A172 (cell line): ENCODE results near the gene AP1G2. TPM values are rescaled to one million over a fixed set of nuclear protein-coding genes. Genes with fewer than 3 reads are reported as not detected.

Source experiments
- DNase-seq: peaks from one replicate; pipeline ENCODE4 v3.0.0-alpha.2; 2015; ENCODE audit warnings: low spot score
- total RNA-seq: library from RNA; depleted of rRNA; stranded (reverse); fragments of >200 nt; shearing (Covaris generic); gene quantifications from 2 replicates; pipeline ENCODE4 v1.2.3, GENCODE V29; 2014

The AP1G2 gene
- total RNA-seq, 1 experiment from 2014 or later = 16.6 TPM

DNA sequence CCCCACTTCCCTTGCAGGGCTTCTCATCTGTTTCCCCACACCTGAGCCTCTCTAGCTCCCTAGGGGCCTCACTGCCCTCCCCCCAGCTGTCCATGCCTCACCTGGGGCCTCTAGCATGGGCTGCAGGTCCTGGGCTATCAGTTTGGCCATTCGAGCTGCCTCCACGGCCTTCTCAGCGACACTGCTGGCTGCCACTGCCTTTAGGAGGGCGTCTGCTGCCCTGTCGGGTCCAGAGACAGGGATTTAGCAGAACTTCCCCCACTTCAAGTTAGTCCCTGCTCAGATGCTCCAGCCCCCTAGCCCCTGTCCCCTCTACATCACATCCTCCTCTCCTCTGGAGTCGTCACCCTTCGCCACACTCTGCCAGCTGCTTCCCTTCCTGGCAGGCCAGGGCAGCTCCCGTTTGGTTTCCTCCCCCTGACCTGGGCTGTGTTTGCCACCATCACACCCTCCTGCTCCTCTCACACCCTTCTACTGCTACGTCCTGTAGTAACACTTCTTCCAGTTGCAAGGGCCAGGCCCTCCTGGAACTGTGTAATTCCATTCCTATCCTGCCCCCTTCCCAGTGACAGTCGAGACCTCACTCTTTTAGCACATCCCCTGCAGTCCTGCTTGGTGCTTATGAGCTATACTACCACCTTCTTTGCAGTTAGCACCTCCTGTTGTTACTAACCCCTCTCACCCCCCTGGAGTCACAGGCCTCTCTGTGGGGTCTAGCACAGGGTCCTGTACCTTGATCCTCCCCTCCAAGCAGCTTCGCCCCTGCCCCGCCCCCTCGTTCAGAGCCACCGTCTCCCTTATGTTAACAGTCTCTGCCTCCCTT, 4.3 kb upstream of the AP1G2 start:
- DNase-seq = no peak

DNA sequence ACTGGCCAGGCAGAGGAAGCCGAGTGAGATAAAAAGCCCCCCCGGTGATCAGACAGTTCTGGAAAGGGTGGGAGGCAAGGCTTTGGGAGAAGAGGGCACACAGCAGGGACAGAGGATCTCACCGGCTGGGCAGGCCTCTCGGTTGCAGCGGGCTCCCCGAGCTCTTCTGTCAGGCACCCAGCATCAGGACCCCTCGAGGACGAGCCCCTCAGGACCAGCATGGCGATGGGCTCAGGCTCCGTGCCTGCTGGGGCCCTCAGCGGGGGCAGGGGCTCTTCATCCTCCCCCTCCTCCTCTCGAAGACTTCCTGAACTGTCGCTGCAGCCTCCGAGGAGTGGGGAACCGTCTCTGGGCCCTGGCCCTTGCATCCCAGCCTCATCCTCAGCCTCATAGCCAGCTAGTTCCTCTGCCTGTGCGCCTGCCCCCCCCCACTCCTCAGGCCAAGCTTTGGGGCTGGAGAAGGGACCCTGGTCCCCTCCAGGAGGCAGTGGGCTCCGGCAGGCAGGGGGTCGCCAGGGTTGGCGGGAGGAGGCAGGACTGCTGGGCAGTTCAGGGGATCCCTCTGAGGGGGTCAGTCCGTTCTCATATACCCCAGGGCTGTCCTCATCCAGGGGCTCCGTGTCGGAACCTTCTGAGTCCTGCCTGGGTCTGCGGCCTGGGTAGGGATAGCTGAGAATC, 3.4 kb upstream of the AP1G2 start:
- no peak for DNase-seq

DNA sequence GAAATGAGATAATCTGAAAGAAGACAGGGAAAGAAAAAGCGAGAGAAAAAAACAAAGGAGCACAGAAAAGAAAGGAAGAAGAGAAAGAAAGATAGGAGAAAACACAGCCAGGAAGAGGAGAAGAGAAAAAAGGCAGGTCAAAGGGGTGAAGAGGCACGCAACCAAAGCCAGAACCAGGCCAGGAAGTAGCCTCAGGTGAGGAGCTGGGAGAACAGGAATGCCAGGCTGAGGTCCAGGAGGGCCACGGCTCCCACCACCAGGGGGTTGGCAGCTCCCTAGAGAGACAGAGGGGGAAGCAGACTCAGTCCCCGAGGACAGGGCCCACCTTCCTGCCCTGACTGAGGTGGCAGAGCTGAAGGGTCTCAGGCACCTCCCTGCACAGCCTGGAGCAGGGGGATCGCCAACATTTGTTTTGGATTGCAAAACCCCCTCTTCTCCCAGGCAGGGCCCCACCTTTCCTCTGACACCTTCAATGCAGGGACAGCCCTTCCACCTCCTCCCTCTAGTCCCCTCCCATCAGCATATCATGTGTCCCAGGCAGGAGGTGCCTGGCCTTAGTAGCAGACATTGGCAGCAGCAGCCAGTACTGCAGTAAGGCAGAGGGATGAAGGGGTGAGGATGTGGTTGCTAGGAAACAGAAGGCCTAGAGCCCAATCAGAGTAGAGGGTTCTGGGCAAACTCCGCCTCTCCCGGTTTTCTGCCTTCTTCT, 2.0 kb upstream of the AP1G2 start:
- DNase-seq = peak; percentile 32

DNA sequence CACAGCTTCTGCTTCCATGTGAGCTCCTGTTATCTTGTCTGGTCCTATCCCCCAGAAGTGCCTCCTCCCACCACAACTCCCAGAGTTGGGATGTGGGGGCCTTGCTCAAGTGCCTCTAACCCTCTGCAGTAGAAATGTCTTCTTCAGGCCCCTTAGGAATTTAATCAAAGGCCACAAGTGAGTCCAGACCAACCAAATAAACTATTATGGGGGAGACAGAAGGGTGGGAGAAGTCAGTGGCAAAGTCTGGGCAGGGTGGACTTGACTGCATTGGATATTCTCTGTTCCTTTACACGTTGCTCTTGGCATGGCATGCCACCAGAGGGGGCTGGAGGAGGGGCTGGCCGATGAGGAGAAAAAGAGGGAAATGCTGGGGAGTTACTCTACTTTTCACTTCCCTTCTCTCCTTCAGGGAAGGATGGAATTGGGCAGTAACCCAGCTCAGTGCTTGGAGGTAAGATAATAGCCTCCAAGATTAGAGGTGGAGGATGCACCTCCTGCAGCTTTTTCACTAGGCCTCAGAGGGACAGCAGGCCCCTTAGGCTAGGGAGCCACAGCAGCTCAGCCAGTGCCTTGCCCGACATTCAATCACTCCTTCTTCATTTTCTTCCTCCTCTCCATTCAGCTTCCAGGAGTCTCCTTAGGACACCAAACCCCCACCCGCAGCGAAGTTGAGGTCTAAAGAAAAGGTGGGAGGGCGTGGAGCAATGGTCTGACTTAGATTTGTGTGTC, 1.2 kb upstream of the AP1G2 start:
- no peak for DNase-seq

DNA sequence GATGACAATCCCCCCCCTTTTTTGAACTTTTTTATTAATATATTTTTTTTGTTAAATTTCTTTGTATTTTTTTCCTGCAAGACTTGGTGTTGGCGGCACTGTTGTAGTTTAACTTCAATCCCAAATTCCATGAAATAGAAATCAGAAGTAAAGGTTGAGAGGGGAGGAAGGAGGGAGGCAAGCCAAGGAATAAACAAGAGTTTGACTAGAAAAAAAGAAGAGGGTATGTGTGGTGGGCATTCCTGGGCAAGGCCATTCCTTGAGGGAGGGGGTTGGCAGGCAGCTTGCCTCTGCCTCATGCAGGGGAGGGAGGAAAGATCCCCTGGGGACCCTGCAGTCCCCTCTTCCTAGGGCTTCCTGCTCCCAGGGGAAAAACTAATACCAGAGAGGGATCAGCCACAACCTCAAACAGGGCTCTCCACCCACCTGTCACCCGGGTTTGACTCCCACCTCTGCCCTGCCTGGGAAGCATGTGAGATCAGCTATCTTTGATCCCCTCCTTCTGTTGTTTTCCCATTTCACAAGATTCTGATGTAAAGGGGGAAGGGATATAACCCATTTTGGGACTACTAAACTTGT, 519 bp upstream of the AP1G2 start:
- no peak for DNase-seq

DNA sequence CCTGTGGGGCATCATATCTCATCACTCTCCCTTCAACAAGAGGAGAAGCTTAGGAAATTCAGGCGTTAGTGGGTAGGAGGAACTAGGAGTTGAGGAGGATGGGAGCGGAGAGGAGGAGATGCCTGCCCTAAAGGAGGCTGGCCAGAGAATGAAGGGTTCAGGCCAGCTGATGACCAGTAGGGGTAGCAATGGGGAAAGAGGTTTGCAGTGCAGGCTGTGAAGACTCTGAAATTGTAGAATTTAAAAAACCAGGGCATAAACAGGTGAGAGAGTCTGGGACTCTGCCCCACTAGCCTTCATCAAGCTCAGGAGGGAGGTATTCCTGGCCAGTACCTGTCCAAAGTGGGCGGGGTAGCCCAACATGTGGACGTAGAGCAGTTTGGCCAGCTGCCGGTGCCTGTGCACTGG, 809 bp downstream of the AP1G2 start:
- DNase-seq = no peak

DNA sequence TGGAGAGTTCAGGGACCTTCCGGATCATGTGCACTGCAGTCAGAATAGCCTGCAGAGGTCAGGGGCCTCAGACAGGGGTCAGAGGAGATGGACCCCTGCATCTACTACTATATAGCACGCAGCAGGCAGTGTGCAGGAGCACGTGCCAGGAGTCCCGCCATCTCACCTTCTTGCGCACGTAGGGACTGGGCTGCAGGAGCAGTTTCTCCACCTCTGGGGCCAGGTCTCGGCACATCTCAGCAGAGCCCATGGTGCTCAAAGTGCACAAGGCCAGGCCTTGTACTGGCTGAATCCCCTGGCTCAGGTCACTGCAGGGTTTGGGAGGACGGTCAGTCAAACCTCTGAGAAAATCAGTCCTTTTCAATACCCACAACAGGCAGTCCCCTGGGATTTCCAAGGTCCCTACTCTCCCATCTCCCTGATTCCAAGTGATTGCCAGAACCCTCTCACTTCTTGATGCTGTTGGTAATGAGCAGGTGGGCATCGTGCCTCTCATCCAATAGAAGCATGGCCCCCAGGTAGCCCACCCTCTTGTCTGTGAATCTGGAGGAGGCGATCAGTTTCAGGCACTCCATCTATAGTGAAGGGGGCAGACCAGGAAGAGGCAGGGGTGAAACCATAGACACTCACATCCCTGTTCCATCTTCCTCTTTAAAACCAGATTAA, 1.3 kb downstream of the AP1G2 start:
- DNase-seq = no peak

DNA sequence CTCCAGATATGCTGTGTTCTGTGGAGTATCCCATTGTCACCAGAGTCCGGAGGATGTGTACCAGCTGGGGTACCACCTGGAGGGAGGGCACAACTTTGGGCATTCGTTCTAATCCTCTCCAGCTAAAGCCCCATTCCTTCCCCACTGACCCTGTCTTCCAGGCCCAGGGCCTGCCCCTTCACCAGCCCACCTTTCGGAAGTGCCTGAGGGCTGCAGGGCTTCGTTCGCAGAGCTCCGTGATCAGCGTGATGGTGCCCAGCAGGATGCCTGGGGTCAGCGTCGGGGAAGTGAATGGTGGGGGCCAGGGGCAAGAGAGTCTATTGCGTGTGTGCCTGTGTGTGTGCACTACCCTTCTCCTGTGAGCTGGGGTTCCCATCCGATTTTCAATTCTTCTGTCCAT, 2.0 kb downstream of the AP1G2 start:
- no peak for DNase-seq

DNA sequence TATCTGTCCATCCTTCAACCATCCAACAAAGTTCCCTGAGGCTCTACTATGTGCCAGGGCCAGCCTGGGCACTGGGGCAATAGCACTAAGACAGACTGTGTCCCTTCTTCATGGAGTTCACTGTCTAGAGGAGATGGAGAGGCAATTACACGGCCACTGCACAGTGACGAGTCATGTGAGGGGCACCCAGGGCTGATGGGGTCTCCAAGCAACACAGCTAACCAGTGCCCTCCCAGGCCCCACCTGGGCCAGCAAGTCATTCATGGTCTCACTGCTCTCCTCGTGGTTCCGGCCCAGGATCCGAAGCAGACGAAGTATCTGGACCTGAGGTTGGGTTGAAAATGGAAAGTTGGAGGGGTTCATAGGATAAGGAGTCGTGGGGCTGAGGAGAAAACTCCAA, 2.7 kb downstream of the AP1G2 start:
- no peak for DNase-seq

DNA sequence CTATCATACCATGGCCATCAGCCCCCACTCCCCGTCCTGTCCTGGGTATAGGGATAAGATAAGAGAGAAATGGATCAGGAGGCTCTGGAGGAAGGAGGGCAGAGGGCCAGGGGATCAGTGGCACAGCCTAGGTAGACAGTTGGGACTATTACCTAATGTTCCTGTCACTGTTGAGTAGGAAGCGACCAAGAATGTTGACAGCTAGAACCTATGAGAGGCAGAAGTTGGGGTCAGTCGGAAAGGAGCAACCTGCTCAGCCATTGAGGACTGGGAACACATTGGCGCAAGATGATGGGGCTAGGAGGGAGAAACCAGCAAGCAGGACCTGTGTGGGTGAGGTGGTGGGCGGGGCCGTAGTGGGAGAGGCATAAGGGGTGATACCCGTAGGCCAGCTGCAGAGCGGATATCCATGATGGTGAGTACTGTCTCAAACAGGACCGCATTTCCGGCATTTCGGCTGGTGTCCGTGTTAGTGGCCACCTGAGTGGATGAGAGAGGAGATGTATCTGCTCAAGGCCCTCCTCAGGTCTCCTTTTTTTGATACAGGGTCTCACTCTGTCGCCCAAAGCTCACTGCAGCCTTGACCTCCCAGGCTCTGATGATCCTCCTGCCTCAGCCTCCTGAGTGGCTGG, 3.3 kb downstream of the AP1G2 start:
- no peak for DNase-seq

DNA sequence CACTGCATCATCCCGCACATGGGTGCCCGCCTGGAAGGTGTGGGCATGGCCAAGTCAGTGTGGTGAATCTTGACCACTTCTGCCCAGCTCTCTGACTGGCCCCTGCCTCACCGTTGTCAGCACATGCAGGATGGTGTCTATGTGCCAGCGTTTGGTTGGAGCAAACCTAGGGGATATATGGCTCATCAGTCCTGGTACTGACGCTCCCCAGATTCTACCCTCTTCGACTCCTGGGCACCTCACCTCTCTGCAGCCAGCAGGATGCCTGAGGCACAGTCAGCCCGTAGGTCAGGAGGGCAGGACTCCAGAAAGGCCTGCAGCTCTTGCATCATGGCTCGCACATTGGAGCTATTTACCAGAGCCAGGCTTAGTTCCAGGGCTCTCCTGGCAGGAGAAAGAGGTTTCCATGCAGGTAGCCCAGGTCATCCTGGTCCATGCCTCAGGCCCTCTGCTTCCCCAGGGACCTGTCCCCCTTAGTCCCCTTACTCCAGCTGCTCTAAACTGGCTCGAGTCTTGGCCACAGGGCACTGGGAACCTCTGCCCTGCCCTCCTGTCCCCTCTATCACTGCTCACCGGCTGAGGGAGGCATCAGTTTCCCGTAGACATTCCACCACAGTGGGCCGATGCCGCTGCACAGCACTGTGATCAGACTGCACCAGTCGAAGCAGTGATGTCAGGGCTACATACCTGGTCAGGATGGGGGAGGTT, 4.0 kb downstream of the AP1G2 start:
- DNase-seq = no peak

DNA sequence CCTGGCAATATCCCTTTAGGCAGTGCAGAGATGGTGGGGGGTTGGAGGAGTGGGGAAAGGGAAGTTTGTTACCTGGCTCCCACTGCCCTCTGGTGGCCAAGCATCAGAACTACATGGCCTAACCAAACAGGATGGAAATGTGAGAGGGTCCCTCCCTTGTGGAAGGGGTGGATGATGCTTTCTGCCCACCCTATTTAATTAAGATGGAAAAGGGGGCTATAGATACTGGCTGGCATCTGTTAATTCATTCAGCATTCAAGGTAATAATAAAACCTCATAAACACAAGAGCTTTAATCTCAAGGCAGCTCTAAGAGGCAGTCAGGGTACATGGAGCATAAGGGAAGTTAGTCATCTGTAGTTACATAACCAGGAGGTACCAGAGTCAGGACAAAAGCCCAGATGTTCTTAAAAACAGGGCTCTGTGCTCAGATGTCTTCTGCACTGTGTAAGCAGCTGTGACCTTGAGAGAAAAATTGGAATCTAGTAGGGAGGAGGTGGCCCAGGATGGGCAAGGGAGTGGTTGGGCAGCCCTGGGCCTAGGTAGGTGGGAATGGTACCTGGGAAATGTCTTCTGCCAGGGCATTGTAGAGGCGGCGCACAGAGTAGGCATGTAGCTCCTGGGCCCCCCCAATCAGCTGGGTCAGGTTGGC, 4.6 kb downstream of the AP1G2 start:
- DNase-seq = peak; percentile 33

DNA sequence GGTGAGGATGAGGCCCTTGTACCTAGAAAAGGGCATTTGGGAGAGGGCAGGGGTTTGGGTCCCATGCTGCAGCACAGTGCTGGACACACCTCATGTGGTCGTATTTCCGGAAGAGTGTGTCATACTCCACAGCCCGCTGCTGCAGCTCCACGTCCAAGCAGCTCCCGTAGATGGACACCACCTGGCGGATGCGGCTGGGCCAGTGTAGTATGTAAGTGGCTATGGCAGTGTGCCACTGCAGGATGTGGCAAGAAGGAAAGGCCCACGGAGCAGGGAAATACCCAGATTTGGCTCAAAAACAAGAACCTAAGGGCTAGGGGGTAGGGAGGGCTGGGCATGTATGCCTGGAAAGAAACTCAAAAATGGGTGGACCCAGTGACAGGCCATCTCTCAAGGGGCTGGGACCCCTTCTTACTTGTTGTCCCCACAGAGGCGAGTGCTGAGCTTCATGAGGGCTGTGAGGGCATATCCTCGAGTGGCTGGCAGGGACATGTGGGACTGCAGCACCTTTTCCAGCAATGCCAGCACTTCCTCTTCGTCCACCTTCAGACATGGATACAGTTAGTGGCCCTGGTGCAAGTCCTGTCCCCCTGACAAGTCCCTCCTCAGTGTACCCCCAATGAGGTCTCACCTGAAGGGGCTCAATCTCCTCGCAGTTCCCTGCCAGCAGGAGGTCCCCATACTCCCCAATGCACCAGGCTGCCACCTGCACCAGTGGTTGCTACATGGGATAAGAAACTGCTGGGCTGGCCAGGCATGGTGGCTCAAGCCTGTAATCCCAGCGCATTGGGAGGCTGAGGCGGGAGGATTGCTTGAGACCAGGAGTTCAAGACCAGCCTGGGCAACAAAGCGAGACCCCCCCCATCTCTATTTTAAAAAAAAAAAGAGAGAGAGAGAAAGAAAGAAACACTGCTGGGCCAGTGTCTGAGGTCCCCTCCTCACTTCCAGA, 5.4 kb downstream of the AP1G2 start:
- peak; percentile 72 for DNase-seq

DNA sequence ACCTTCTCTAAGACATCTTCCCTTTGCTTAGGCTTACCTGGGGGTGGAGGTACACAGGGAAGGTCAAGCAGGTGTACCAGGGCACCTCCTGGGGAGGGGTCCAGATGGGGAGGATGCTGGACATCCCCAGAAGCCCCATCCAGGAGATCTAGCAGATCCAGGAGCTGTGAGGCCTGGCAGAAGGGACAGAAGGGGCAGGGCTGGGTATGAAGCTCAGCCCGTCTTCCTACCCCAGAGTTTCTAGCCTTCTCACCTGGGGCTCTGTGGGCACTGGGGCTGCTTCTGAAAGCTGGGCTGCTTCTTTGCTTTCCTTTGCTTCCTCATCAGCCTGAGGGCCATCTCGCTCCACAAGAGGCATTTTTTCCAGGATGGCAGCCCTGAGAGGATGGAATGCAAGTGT, 6.3 kb downstream of the AP1G2 start:
- no peak for DNase-seq

DNA sequence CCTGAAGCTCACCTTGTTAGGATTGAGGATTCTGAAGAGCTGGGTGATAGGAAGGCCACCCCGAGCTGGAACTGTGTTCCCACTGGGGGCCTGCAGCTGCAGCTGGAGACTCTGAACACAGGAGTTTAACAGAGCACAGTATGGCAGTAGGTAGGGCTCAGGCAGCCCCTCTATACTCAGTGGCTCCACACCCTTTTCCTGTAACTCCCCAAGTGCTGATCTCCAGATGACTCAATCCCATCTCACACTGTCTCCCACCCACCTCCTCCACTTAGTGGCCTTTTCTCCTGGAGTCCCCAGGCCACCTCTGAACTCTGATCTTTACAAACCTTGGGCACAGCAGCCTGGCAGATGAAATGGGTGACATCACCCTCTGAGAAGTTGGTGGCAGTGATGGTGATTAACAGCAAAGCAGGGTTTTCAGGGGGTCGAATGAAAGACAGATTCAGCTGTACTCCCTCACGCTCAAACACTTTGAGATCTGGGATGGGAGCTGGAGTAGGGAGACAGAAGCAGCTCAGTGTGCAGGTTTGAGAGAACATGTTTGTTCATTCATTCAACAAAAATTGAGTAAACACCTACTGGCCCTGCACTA, 7.6 kb downstream of the AP1G2 start:
- no peak for DNase-seq

DNA sequence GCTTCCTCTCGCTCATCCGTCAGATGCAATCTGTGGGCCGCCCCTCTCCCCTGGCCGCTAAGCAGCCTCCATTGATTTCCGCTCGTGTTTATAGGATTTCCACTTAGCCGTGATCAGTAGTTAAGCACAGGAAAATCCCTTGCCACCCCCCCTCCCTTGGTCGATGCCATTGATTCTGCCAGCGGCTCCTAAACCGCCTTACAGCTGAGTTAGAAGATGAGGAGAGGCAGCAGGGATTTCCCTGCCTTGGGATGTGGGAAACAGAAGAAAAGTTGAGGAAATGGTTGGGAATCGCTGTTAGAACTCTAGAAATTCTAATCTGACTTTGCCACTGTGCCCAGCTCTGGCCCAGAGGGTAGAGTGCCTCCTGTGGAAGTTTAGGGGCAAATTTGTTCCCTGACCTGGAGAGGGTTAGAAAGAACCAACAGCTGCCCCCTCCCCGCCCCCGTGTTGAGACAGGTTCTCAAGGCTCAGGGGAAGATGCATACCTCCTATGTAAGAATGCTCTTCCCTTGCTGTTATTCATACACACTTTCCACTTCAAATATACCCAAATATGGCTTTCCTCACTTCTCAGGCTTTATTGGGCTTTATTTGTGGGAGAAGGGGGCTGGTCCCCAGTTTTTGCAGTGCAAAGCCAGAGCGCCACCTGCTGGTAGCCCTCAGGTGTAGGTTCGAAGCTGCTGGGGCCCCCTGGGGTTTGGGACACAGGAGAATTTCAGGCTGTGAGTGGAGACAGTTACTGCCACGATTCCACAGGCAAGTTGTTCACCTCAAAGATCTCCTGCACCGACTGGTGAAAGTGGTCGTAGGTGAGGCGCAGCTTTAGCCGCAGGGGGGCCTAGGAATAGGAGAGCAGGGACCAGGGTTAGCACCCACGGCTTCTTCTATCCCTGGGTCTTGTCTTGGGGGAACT, 8.3 kb downstream of the AP1G2 start:
- DNase-seq = peak; percentile 30
